GM18858 (cell line): ENCODE measurements around the gene IL31RA.
"Not testable (repeated sequence)": the region's sequence is repeated elsewhere in the genome, so short reads cannot be mapped to it uniquely, and the experiment has no call there.

Source experiments
- ATAC-seq: cut with Tn5 transposase; IDR thresholded peaks from one replicate; pipeline ENCODE4 v1.9.1; 2021; ENCODE audit not compliant: unreplicated experiment

IL31RA gene

GRCh38 chr5:55850839-55851674 is at the start of gene IL31RA:
Gene IL31RA (plus strand): TSS chr5:55851357. CDS start chr5:55851571, 214 bp downstream.
- no peak for ATAC-seq

GRCh38 chr5:55808814-55809213 is 42.3 kb upstream of the IL31RA start:
- not testable (repeated sequence) for ATAC-seq

GRCh38 chr5:55815939-55816338 is 35.2 kb upstream of the IL31RA start:
- ATAC-seq = not testable (repeated sequence)

- ATAC-seq = no peak
These were observed 34.8 kb upstream of the IL31RA start for GRCh38 chr5:55816342-55816741.

- no peak for ATAC-seq
These were observed 34.1 kb upstream of the IL31RA start for GRCh38 chr5:55817030-55817429.

- no peak for ATAC-seq
These were observed 30.7 kb upstream of the IL31RA start for GRCh38 chr5:55820488-55820887.

GRCh38 chr5:55821731-55822512 is 29.2 kb upstream of the IL31RA start:
- ATAC-seq = no peak

GRCh38 chr5:55823151-55823796 is 27.9 kb upstream of the IL31RA start:
- ATAC-seq = no peak

- no peak for ATAC-seq
These were observed 21.2 kb upstream of the IL31RA start for GRCh38 chr5:55829956-55830355.

GRCh38 chr5:55832446-55832845 is 18.7 kb upstream of the IL31RA start:
- ATAC-seq = no peak

- no peak for ATAC-seq
These were observed 15.0 kb upstream of the IL31RA start for GRCh38 chr5:55836191-55836590.

- no peak for ATAC-seq
These were observed 9.2 kb upstream of the IL31RA start for GRCh38 chr5:55841976-55842375.

- no peak for ATAC-seq
These were observed 3.3 kb upstream of the IL31RA start for GRCh38 chr5:55847837-55848236.

- ATAC-seq = no peak
These were observed 2.4 kb upstream of the IL31RA start for GRCh38 chr5:55848783-55849182.

GRCh38 chr5:55851675-55851979 is 470 bp downstream of the IL31RA start:
- ATAC-seq = no peak

- no peak for ATAC-seq
These were observed 1.3 kb downstream of the IL31RA start for GRCh38 chr5:55852503-55852902.

GRCh38 chr5:55853041-55853670 is 2.0 kb downstream of the IL31RA start:
- ATAC-seq = no peak

- ATAC-seq = no peak
These were observed 2.7 kb downstream of the IL31RA start for GRCh38 chr5:55853818-55854217.

GRCh38 chr5:55855509-55855908 is 4.4 kb downstream of the IL31RA start:
- no peak for ATAC-seq

GRCh38 chr5:55856516-55857246 is 5.5 kb downstream of the IL31RA start:
- ATAC-seq = no peak

- no peak for ATAC-seq
These were observed 6.1 kb downstream of the IL31RA start for GRCh38 chr5:55857247-55857640.
